Forelimb muscle (tissue), 1 donor: ENCODE data around the gene NR2E3. TPM values are rescaled to one million over a fixed set of nuclear protein-coding genes. Genes with fewer than 3 reads are reported as not detected.
"Not testable (repeated sequence)": the region's sequence is repeated elsewhere in the genome, so short reads cannot be mapped to it uniquely, and the experiment has no call there.

Experiments used
- DNase-seq: peaks from one replicate; pipeline ENCODE4 v3.0.0-alpha.2; 2013; ENCODE audit warnings: low read depth
- polyA plus RNA-seq: library from polyadenylated mRNA; unstranded; fragments of 120-200 nt; gene quantifications from one replicate; pipeline ENCODE4 v1.2.1, GENCODE V29; 2013; ENCODE audit not compliant: insufficient read length

The NR2E3 gene
- polyA plus RNA-seq, 1 donor = 7.4 TPM

DNA sequence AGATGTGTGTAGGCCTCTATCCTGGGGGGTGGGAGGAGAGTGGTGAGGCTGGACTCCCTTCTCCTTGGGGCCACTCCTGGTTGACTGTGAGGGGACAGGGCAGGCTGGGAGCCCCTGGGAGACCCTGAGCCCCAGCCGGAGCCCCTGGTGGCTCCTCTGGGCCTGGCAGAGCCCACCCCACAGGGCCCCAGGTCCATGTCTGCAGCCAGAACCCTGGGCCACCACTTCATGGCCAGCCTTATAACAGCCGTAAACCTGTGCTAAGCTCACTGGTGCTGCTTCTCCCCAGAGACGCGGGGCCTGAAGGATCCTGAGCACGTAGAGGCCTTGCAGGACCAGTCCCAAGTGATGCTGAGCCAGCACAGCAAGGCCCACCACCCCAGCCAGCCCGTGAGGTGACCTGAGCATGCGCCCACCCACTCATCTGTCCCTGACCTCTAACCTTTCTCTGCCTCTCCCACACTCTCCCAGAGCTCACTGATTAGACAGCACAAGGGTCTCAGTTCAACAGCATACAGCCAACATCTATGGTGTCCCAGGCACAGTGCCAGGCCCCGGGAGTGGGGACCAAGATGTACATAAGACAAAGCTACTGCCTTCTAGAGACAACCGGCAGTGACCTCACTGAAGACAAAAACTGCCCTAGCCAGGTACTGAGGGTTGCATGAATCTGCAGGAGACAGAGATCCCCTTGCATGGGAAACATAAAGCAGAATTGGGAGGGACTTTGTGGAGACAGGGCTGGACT lies 3.5 kb downstream of the NR2E3 start:
- no peak for DNase-seq

DNA sequence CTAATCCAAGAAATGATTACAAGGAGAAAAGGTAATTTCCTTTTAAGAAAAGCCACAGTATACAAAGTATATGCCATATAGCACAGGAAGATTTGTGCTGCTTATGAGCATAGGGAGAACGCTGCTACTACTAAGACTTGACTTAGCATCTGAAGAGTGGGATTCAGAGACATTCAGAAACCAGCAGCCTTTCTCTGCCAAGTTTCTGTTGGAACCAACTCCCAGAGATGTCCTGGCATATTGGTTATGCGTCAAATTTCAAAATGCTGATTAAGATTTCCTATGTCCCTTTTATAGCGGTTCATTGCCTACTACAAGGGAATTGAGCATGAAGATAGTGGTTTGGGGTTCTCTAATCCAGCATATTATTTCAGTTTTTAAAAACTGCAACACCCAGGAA lies 4.9 kb downstream of the NR2E3 start:
- no peak for DNase-seq

DNA sequence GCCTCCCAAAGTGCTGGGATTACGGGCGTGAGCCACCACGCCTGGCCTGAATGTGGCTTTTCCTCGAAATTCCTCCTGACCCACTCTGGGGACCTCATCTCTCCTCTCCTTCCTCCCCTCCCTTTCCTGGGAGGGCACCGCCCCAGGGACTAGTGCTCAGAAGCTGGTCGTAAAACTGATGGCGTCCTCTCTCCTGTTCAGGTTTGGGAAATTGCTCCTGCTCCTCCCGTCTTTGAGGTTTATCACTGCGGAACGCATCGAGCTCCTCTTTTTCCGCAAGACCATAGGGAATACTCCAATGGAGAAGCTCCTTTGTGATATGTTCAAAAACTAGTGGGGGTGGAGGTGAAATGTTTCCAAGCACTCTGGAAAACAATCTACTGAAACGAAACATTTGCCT lies 7.0 kb downstream of the NR2E3 start:
- DNase-seq = no peak

DNA sequence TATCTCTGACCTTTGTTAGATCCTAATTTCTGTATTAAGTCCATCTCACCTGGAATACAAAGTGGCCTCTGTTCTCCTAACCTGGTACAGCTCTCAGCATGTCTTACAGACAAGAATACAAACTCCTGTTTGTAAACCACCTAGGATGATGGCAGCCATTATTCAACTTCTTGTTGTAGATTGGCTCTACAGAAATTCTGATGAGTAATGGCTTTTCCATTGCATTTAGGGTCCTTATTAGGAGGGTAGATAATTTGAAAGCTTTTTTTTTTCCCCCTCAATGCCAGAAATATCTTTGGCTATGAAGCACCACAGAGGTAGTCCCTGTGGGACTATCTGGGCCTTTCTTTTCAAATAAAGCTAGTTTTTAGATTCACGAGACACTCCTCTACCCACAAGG lies 9.8 kb downstream of the NR2E3 start:
- DNase-seq = no peak

DNA sequence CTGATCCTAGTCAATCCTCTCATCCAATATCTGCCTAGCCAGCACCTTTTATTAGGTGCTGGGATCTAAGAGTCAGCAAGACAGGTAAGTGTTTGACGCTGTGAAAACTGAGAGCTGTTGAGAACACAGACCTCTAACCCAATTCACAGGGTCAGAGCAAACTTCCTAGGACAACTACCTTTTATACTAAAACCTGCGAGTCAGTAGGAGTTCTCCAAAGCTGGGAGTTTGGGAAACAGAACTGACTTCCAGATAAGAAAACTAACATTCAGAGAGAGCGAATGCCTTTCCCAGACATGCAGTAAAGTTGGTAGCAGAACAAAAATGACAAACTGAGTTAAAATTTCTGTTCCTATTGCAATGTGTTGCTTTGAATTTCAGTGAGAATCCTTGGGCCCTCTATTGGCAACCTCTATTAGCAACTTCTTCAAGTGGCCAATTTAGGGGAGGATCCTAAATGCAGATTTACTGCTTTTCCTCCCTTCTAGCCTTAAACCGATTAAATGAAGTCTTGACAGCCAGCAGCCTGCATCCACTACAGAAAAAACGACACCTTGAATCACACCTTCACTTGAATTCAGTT lies 11.3 kb downstream of the NR2E3 start:
- DNase-seq = no peak

DNA sequence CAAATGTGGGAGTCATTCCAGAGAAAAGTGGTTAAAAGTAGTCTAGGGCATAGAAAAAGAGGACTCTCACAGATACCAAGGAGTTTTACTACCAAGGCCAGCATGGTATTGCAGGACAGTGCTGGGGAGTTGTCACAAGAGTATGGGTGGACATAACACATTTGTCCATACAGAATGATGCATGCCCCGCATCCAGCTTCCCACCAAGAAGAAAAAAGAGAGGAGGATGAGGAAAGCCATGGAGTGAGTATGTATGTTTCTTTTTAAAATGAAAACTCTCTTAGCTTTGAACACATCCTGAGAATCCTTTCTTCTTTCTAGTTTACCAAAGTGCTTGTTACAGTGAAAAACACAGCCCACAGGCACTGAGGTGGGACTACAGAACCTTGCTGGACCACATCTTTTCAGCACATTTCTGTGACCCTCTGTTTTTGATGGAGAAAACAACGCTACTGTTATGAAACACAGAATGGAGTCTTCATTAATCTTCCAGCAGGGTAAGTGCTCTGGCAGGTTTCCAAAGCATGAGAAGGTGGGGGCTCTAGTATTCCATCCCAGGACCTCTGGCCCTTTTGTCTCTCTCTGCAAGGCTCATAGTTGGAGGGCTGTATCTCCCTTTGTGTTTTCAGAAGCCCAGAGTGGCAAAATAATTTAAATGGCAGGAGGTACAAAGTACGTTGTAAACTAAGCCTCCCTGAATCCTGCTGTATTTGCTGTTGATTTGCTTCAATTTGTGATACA lies 12.7 kb downstream of the NR2E3 start:
- no peak for DNase-seq

DNA sequence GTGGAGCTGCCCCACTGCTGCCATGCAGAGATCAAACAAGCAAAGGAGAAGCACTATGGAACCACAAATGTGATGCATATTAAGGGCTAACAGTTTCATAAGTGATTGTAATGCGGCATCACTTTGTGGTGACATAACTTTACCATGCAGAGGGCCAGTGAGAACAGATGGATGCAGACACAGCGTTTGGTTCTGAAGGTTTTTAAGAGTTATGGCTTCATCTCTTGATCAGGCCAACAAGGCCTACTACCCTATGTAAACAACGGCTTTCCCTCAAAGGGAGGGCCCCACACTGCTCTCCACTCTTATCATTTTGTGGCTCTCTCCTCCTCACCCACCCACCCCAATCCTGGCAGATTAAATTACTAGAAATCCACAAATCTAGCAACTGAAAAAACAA lies 13.4 kb downstream of the NR2E3 start:
- DNase-seq = no peak

DNA sequence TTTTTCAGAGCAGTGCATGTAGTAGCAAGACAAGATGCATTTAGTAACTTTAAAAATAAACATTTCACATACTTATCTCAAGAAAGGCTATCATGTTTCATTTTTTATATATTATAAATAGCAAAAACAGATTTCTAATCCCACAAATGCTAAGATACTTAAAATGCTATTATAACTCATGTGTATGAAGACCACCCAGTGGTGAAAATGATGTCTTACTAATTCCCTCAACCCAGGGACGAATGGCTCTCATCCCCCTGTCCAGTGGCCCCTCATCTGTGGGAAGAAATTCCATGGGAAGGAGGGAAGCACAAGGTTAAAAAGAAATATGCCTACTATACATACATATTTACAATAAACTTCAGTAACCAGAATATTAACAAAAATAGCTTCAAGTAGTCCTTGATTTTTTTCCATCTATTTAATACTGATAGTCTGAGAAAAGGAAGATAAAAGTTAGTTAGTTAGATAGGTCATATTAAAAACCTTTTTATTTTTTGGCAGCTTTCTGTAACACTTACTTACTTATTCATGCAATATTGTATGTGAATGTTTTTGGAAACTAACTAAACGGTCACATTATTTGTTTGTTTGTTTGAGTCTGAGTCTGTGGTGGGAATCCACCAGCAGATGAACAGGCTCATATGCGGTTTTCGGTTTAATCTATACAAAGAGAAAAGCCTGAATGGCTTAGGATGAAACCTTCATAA lies 14.8 kb downstream of the NR2E3 start:
- no peak for DNase-seq

DNA sequence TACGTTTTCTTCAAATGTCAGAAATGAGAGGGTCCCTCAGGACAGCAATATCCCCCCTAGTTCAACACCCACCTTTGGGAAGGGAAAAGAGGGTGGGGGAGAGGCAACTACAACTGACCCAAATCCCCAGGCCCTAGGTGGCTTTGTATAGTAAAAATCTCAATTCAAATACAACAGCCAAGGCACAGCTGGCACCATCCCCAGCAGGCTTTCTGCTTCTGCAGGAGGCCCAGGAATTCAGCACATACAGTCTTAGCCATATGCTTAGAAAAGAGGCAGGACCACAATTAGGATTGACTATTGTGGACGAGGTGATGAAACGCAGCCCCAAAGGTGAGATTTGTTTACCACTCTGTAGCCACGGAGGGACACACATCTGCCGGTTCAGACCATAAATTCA lies 15.8 kb downstream of the NR2E3 start:
- DNase-seq = no peak

DNA sequence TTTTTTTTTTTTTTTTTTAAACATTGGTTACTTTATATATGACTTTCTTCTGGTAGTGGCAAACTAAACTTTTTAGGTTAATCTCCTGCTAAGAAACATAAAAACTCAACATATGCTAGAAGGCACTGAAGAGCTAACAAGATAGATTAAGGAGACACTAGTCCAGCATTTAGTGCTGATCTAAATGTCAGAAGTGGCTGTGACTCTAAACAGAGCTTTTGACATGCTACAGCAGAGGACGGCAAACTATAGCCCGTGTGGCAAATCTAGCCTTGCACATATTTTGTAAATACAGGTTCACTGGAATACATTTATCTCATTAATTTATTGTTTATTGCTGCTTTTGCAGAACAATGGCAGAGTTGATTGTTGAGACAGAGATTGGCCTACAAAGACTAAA lies 20.6 kb downstream of the NR2E3 start:
- no peak for DNase-seq

DNA sequence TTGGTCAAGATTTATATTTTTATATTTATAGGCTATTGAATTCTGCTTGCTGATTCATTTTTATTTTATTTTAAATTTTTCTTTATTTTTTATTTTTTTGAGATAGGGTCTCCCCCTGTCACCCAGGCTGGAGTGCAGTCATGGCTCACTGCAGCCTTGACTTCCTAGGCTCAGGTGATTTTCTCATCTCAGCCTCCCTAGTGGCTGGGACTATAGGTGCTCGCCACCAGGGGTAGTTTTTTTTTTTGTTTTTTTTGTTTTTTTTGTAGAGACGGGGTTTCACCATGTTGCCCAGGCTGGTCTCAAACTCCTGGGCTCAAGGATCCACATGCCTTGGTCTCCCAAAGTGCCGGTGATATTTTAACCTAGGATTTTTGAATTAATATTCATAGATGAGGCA lies 31.2 kb downstream of the NR2E3 start:
- DNase-seq = no peak

DNA sequence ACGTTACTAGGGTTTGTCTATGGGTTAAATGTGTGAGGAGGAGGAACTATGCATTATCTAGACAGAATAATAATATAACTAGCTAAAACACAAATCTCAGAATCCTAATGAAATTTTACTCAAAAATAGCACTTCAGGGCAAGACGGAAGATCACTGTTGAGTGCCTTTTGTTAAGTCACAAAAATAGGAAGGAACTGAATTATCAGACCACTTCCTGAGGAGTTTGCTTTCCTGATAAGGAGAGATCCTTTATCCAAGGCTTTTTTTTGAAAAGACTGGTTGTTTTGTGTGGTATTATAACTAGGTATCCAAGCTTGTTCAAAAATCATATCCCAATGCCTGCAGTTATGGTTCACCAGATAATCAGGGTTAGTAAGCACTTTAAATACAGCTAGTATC lies 34.6 kb downstream of the NR2E3 start:
- DNase-seq = no peak

DNA sequence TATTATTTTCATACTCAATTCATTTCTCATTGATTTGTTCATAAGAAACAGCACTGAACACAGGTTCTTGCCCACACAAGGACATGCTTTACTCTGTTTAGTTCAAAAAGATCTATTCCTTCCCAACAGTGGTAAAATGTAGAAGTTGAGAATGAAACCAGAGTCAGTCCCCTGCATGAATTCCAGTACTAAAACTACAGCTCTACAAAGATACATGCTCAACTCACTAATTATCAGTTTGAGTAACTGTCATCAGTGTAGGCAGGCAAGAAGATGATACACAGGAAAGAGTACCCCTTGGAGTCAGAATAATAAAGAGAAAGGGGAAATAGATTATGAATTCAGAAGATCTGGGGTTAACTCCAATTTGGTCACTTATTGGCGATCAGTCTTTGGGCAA lies 43.2 kb downstream of the NR2E3 start:
- DNase-seq = no peak

DNA sequence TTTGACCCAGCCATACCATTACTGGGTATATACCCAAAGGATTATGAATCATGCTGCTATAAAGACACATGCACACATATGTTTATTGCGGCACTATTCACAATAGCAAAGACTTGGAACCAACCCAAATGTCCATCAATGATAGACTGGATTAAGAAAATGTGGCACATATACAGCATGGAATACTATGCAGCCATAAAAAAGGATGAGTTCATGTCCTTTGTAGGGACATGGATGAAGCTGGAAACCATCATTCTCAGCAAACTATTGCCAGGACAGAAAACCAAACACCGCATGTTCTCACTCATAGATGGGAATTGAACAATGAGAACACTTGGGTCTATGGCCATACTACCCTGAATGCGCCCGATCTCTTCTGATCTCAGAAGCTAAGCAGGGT lies 47.9 kb downstream of the NR2E3 start:
- DNase-seq = not testable (repeated sequence)
